Hepatic stellate cell (primary cell): ENCODE measurements around the gene NMRAL1.

Experiments
- DNase-seq: peaks from one replicate; pipeline ENCODE4 v3.0.0; 2011; ENCODE audit warnings: low spot score

NMRAL1 gene

GRCh38 chr16:4505356-4506147, 31.1 kb upstream of the NMRAL1 start:
- DNase-seq, result no peak

- DNase-seq, result no peak
Measured at GRCh38 chr16:4501071-4501478, 26.6 kb upstream of the NMRAL1 start.

- peak; percentile 93 for DNase-seq
Measured at GRCh38 chr16:4500272-4500671, 25.8 kb upstream of the NMRAL1 start.

GRCh38 chr16:4499196-4499555, 24.8 kb upstream of the NMRAL1 start:
- DNase-seq, result no peak

- no peak for DNase-seq
Measured at GRCh38 chr16:4498546-4499195, 24.2 kb upstream of the NMRAL1 start.

- DNase-seq, result no peak
Measured at GRCh38 chr16:4496305-4496704, 21.9 kb upstream of the NMRAL1 start.

GRCh38 chr16:4495766-4496165, 21.3 kb upstream of the NMRAL1 start:
- DNase-seq, result no peak

- DNase-seq, result peak; percentile 60
Measured at GRCh38 chr16:4494746-4495490, 20.5 kb upstream of the NMRAL1 start.

GRCh38 chr16:4491898-4492297, 17.5 kb upstream of the NMRAL1 start:
- DNase-seq, result no peak

- DNase-seq, result peak; percentile 75
Measured at GRCh38 chr16:4489030-4489429, 14.6 kb upstream of the NMRAL1 start.

- no peak for DNase-seq
Measured at GRCh38 chr16:4488499-4488967, 14.1 kb upstream of the NMRAL1 start.

GRCh38 chr16:4487955-4488498, 13.6 kb upstream of the NMRAL1 start:
- no peak for DNase-seq

- DNase-seq, result no peak
Measured at GRCh38 chr16:4486126-4486893, 11.9 kb upstream of the NMRAL1 start.

GRCh38 chr16:4481963-4482362, 7.5 kb upstream of the NMRAL1 start:
- DNase-seq, result no peak

GRCh38 chr16:4481526-4481925, 7.1 kb upstream of the NMRAL1 start:
- DNase-seq, result no peak

- no peak for DNase-seq
Measured at GRCh38 chr16:4477966-4478365, 3.5 kb upstream of the NMRAL1 start.

- peak; percentile 93 for DNase-seq
Measured at GRCh38 chr16:4475880-4476788, 1.7 kb upstream of the NMRAL1 start, which contains the start of gene HMOX2. Gene HMOX2, plus strand, starts transcription at chr16:4476398. Its CDS starts 29,127 bp downstream, at chr16:4505525.

- no peak for DNase-seq
Measured at GRCh38 chr16:4472880-4473279, 1.5 kb downstream of the NMRAL1 start.

- DNase-seq, result no peak
Measured at GRCh38 chr16:4471869-4472268, 2.6 kb downstream of the NMRAL1 start.

GRCh38 chr16:4468972-4469371, 5.5 kb downstream of the NMRAL1 start:
- no peak for DNase-seq

GRCh38 chr16:4467916-4468315, 6.5 kb downstream of the NMRAL1 start:
- no peak for DNase-seq
